Amygdala (tissue), 56 donors: Measurements from ENCODE around the gene CHST14.

Experiments
- DNase-seq, 56 donors: peaks; one replicate each; lab custom pipeline; 2025; lab: John Stamatoyannopoulos, UW

CHST14 gene, protein sequence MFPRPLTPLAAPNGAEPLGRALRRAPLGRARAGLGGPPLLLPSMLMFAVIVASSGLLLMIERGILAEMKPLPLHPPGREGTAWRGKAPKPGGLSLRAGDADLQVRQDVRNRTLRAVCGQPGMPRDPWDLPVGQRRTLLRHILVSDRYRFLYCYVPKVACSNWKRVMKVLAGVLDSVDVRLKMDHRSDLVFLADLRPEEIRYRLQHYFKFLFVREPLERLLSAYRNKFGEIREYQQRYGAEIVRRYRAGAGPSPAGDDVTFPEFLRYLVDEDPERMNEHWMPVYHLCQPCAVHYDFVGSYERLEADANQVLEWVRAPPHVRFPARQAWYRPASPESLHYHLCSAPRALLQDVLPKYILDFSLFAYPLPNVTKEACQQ

DNA sequence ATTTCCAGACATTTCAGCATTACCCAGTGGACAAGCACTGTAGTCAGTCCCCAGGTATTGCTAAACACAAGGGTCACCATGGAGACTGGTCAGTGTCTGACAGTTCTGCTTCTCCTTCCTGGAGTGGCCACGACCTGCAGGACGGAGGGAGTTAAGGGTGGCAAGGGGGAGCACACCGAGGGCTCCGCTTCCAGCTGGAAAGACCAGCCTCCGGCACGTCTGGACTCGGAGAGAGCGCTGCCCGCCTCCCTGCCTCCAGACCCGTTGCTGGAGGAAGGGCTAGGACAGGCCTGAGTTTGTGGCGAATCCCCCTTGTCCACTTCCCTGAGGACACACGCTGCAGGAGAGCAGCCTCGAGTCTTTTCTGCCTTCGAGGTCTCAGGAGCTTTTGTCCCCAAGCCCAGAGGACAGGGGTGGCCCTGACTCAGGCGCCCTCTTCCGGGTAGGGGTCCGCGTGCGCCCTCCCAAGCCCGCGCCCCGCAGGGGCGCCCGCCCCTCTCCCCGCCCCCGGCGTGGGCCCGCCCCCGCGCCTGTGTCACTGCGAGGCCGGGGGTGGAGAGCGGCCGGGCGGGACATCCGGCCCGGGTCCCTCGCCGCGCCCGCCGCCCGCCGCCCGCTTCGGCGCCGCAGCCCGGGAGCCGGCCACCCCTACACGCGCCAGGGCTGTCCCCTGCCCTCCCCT, at the start of gene CHST14:
Gene CHST14 (plus strand): TSS at position 562 of the 682 bp plus-strand sequence. CDS start 230 bp downstream, outside the sequence.
- peak in 40 of 56 donors; percentile 9 to 63 (median 38) for DNase-seq

DNA sequence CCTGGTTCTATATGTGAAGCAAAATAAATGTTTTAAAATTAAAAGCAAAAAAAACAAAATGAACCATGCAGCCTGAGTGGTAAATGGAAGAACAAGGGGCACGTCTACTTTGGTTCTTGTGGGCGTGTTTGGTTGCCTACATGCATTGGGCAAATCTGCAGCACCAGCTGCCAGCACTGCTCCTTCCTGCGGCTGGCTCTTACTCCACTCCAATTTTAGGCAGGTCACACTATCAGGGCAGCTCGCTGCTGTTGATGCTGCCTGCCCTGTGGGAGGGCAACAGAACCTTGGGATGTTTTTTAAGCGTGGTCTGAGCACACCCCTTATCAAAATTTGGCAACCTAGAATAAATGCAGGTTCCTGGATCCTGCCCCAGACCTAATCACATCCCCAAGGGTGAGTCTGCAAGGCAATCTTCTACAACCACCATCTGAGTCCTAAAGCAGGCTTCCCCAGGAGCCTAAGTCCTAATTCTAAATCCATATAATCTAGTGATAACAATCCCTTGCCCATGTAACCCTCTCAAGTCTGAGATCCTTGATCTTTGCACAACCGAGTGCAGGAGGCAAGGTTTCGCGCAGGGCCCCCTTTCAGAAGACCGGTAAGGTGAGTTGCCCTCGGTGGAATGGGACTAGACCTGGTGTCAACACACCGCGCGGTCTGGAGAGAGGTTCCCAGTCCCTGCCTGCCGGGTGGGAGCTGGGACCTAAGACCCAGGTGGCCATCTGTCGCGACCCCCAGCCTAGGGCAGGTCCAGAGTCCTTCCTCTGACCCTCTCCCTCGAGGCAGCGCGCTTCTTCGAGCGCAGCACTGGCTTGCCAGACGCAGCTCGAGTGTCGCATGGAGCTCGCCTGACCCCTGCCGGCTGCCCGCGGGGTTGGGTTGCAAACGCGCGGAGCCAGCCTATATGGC, 49.3 kb upstream of the CHST14 start:
- peak in 51 of 56 donors; percentile 14 to 84 (median 53) for DNase-seq

DNA sequence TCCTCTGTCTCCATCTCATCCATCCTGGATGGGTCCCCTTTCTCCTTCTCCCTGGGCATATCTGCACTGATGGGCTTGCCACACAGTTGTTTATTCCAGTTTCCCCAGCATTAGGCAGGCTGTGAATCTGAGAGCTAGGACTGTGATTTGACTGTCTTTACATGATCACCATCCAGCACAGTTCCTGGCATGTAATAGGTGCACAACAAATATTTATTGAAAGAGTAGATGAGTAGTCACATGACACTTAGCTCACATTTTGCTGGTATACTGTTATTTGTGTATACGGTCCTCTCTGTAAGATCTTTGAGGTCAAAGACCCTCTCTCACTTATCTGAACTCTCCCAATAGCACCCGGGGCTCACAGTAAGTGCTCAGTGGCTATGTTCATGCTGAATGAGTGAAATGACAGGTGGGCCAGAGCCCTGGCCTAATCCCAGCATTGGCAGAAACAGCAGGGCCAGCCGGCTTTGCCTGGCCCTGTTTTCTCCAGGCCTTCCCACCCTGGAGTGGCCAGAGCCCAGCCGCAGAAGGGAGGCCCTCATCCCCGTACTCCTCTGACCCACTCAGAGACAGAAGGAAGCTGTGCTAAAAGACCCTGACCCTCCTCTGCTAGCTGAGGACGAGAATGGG, 46.2 kb upstream of the CHST14 start:
- DNase-seq: no peak

DNA sequence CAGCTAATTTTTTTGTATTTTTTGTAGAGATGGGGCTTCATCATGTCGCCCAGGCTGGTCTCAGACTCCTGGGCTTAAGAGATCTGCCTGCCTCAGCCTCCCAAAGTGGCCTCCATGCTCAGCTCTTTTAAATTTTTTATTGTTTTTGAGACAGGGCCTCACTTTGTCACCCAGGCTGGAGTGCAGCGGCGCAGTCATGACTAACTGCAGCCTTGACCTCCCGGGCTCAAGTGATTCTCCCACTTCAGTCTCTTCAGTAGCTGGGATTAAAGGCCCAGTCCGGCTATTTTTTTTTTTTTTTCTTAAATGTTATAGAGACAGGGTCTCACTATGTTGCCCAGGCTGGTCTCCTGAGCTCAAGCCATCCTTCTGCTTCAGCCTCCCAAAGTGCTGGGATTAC, 45.1 kb upstream of the CHST14 start:
- DNase-seq: no peak

DNA sequence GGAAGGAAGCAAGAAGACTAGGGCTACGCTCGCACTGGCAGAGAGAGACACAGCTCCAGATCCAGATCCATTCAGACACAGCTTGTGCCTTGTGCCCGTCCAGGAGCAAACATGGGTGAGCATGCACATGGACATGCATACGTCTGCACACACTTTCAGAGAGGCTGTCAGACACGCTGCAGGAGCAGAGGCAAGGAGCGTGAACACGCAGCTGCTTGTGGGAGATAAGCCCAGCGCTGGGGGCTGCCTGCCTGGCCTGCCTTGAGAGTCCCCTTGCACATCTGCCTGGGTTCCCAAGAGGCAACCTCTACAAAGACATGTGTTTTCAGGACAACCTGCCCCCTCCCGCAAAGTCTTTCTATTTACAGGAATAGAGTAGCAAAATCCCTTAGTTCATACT, 43.6 kb upstream of the CHST14 start:
- DNase-seq: no peak

DNA sequence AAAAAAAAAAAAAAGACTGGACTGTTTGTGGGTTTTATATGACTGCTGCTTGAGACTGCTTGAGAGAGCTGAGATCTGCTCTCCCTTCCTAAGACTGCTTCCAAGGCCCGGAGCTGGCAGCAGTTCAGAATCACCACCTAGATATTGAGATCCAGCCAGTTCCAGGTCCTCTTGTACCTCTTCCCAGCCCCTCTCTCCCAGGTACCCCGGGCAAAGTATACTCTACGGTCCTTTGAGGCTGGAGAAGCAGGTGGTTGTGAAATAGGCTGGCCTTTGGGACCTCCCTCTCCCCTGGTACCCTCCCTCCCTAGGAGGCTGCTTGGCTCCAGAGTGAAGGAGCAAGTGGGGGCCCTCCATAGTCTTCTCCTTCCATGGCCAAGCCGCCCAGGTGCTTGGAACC, 42.6 kb upstream of the CHST14 start:
- DNase-seq: no peak

DNA sequence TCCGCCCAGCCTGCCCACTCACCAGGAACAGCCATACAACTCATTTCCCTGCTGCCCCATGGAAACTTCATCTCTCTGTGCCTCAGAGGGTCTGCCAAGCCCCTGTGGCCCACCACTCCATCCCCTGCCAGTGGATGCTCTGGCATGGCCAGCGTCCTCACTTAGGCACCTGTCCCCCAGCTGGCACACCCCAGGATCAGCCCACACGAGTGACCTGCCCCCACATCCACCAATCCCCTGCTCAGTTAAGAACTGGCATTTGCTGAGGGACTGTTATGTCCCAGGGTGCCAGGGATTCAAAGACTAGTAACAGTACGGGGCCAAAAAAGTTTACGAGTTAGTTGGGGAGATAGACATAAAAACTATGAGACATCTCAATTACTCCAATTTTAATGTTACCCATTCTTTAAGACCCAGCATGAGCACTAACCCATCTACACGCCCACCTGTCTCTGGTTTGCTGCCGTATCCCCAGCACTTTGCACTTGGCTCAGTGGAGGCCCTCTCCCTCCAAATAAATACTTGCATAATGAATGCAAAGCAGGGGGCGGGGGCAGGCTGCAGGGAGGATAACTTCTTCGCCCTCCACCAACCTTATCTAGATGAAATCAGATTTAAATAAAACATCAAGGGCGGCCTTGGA, 41.6 kb upstream of the CHST14 start:
- no peak for DNase-seq

DNA sequence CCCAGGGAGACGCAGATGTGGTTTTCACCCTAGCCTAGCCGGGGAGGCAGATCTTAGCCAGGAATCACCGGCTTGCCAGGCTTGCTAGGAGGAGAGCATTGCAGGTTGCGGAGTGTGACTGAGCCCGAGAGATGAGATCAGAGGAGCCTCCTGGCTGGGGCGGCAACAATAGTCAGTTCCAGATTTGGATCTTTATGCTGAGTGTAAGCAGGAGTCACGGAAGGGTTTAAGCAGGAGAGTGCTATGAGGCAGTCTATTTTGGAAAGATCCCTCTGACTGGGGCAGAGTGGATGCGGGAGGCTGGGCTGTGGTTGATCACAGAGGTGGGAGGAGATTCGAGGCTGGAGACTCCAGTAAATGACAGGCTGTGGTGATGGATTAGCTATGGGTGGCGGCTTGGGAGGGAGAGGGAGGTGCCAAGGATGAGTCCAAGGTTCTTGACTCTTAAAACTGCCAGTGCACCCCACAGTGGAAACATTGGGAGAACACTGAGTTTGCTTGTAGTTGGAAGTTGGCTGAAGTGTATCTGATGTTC, 40.4 kb upstream of the CHST14 start:
- no peak for DNase-seq

DNA sequence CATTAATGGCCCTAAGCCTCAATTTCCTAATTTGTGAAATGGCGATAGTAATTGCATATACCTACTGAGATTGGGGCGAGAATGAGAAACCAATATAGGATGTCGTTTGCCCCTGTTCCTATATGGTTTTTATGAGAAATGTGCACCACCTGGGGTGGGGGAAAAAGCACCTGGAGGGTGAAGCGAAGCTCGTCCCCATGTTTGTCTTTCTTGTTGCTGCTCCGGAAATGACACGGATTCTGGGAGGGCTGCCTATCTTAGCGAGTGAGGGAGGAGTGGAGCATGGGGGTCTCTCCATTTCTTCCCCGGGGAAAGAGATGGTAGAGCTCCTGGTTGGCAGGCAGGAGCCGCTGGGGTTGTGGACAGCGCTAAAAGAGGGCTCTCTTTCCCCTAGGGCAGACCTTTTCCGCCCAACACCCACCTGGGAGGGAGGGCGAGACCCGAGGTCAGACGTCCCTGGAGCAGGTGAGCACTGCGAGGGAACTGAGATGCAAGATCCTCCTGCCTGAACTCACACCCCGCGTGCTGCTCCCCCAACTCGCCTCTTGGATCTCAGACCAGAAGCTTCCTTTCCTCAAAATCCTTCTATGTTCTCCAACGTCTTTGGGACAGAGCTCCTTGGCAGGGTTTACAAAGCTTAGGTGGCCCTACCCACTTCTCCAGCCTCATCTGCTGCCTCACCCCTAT, 35.6 kb upstream of the CHST14 start:
- no peak for DNase-seq

DNA sequence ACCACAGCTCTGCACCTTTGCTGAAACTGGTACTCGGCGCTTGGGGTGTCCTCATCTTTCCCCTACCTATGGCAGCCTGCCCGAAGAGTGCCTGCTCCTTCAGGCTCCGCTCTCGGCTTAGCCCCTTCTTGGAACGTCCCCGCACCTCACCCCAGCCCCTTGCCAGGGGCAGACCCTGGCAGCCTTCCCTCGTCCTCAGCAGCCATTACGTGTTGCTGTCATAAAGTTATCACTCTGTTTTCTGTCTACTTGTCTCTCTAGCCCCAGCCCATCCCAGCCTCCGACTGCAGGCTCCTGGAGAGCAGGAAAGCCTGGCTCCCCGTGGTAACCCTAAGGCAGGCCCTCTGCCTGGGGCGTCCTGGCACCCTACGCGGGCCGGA, 35.1 kb upstream of the CHST14 start:
- DNase-seq: peak in 1 of 56 donors; percentile 62

DNA sequence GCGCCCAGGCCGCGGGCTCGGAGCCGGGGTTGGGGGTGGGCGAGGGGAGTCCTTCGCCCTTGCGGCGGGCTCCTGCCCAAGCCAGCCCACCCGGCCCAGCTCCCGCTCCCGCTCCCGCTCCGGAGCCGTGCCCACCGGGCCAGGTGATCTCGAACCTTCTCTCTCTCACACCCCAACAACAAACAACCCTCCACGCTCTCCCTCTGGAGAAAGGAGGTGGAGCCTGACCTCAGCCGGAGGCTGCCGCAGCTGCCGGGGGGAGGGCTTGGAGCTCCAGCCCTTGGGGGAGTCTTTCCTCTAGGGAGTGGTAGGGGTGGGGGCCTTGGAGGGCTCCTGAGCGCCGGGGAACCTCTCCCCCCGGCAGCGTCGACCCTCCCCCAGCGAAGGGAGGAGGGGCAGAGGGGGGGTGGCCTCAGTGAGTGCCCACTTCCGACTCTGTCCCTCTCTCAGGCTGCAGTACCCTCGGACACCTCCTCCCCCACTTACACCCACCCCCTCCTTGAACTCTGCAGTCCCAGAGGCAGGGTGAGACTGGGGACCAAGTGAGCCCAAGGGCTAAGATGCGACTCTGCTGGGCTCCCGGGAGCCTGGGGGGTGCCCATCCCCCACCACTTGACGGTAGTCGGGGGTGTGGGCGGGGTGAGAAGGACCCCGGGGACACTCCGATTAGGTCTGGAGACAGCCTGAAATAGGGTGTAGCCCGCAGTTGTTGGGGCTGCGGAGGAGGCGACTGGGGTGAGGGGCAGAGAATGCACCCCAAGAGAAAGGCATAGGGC, 34.5 kb upstream of the CHST14 start:
- peak in 6 of 56 donors; percentile 17 to 62 (median 31) for DNase-seq

DNA sequence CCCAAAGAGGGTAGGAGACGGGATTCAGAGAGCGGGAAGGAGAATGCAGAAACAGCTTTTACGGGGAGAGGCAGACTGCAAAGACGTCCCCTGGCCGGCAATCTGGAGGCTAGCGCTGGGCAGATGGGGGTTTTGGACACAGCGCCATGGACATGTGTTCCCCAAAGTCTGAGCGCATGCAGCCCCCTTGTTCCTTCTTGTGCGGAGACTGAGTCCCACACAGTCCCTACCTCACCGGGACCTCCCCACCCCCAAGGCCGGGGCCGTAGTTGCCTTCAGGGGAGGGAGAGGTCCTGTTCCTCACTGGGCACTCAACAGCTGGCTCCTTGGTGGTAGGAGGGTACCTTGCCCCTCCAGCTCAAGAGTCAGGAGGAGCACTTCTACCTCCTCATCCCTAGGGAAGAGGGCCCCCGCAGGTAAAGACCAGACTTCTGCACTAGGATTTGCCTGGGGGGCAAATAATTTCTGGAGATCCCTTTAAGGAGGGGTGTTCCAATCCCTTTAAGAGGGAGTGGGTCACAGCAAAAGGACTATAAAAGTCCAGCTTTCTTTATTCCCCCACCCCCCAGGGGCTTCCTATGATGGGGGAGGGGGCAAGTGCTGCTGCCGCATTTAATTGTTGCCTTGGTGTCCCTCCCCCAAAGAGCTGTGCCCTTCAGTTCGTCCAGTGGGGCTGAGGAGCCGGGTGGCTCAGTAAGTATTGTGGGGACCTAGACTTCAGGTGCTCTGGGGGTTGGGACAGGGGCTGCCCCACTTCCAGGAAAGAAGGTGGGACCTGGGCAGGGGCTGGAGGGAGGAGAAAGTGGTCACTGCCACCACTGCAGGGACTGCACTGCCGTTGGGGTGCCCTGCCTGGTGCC, 33.7 kb upstream of the CHST14 start:
- no peak for DNase-seq

DNA sequence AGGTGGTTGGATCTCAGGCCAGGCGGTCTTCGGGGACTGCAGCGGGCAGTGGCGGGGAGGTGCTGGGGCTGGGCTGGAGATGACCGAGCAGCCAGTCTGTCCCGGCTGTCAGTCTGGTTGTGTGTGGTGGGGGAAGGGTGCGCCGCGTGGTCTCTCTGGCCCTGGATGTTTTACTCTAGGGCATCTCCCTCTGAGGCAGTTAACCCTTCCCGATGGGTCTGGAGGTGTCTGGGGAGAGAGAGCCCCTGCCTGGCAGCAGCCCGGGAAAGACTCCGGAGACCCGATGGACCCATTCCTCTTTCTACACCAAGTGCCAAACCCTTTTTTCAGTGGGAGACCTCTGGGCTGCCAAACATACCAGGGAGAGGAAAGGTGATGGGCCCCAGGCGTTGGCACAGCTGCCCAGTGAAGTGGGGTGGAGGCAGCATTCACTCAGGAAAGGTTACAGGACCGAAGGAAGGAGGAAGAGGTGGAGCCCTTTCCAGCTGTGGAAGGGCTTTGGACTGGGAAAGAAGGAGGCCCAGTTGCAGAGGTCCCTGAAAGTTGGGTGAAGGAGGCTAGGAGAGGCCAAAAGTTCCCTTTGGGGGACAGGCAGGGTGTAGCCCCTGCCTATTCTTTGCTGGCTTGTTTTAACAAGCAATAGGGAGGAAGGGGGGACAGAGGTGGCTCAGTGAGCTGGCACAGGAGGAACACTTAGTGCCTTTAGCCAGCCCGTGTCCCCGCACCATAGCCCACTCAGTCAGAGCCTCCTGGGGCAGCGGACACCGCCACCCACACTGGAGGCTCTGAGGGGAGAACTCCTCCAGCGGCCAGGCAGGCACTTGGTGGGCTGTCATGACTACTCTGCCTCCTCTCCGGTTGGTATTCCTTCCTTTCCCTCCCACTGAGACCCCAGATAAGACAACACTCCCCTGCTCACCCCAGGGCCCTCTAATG, 32.8 kb upstream of the CHST14 start:
- no peak for DNase-seq

DNA sequence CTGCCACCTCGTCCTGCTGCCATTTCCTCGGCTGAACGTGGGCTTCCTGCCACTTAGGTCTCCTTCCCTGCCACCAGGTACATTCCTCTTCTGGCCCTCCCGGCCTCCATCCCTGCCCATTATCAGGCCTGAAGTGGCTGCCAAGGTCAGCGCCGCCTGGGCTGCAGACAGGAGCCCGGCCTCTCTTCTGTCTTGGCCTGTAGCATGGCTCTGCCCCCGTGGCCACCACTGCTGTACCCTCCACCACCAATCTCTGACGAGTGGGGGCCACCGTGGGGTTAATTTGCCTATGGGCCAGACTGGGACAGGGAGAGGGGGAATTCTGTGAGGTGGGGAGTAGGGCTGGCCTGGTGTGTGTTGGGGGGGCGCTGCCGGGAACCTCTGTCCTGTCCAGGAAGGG, 32.1 kb upstream of the CHST14 start:
- DNase-seq: no peak

DNA sequence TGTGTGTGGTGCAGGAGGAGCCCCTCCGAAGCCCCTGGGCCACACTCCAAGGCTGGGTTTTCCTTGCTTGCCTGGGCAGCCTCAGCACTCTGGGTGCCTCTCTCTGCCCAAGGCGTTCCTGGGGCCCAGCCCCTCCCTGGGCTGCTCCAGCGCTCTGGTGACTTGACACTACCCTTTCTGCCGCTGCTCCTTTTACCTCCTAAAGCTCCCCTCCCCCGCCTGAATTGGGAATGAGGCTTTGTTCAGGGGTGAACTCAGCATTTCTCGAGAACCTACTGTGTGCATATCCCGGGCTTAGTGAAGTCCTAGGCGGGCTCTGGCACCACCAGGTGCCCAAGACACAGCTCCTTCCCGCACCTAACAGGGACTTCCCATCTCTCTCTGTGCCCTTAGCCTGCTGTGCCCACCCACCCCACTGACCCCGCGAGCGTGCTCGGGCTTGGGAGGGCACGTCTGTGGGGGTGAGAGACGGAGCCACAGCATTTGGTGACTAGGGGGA, 31.3 kb upstream of the CHST14 start:
- DNase-seq: peak in 3 of 56 donors; percentile 28 to 34 (median 33)
